ENCODE results near the gene KRT26. TPM values are rescaled to one million over a fixed set of nuclear protein-coding genes. Genes with fewer than 3 reads are reported as not detected.

Gene KRT26
- total and polyA plus RNA-seq, 2 of the 8 experiments (the other 6 are each of a cell fraction or from before 2014, with no cell fraction given): not detected

DNA sequence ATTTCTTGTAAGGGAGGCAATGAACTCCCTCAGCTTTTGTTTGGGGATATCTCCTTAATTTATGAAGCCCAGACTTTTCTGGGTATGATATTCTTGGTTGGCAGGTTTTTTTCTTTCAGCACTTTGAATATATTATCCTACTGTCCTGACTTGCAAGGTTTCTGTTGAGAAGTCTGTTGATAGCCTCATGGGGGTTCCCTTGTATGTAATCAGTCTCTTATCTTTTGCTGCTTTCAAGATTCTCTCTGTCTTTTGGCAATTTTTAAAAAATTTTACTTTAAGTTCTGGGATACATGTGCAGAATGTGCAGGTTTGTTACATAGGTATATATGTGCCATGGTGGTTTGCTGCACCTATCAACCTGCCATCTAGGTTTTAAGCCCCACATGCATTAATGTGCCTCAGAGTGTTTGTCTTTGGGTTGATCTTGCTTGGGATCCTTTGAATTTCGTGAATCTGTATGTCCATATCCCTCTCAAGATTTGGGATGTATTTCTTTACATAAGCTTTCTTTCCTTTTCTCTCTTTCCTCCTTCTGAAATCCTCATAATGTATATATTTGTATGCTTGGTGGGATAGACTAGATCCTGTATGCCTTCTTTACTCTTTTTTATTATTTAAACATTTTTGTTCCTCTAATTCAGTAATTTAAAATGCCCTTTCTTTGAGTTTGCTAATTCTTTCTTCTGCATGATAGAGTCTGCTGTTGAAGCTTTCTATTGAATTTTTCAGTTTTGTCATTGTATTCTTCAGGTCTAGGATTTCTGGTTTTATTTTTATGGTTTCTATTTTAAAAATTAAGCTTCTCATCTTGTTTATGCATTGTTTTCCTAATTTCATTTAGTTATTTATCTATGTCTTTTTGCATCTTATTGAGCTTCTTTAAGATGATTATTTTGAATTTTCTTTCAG is 11.6 kb downstream of the KRT26 start:
- Histone ChIP-seq H3K18ac (ENCODE audit: extremely low read depth, low read length) (no peak overlapping the region), H3K4ac (replicated peaks; ENCODE audit: insufficient read length, low read depth, low read length) (no peak overlapping the region), H3K56ac (replicated peaks; ENCODE audit: insufficient read length, low read depth, low read length) (no peak overlapping the region), H4K5ac (ENCODE audit: insufficient read length, low read depth, low read length) (no peak overlapping the region), H4K8ac (ENCODE audit: extremely low read depth, insufficient read depth, low read length) (no peak overlapping the region), H2BK20ac (ENCODE audit: low read length) (no peak overlapping the region), H3K4me1 (replicated peaks in 1 of 4; ENCODE audit: control insufficient read depth in 3 of 4, insufficient read depth in 4 of 4, low read length in 3 of 4) (no peaks in the 10 kb centered on the region), H3K23me2 (ENCODE audit: low read depth, low read length) (no peaks in the 10 kb centered on the region), H3K23ac (ENCODE audit: insufficient read length) (no peak overlapping the region), H3K4me3 (ENCODE audit: extremely low read depth in 1 of 4, insufficient read depth in 2 of 4, low read depth in 3 of 4, low read length in 4 of 4) (no peak overlapping the region), H2BK15ac (ENCODE audit: low read length) (no peak overlapping the region), H2BK12ac (ENCODE audit: low read depth, low read length) (no peak overlapping the region), H2AK5ac (ENCODE audit: low read depth, low read length) (no peak overlapping the region), H3K79me1 (ENCODE audit: low read depth, low read length) (no peaks in the 10 kb centered on the region), H3K36me3 (ENCODE audit: control insufficient read depth in 2 of 4, insufficient read depth in 4 of 4, low read length in 3 of 4) (no peaks in the 10 kb centered on the region), H3K27me3 (replicated peaks in 1 of 4; ENCODE audit: control insufficient read depth in 3 of 4, extremely low read depth in 1 of 4, insufficient read depth in 3 of 4, low read length in 3 of 4) (no peaks in the 10 kb centered on the region), H4K91ac (replicated peaks; ENCODE audit: insufficient read length, low read length) (no peak overlapping the region), H2BK5ac (ENCODE audit: low read depth, low read length) (no peak overlapping the region), H3K9ac (replicated peaks in 1 of 4; ENCODE audit: extremely low read depth in 1 of 4, low read depth in 3 of 4, low read length in 3 of 4) (no peak overlapping the region), H3K9me3 (ENCODE audit: insufficient read depth in 2 of 2, low read depth in 1 of 2, low read length in 1 of 2) (peaks cover 17 to 31% of the 10 kb centered on the region in 2 experiments), H4K20me1 (replicated peaks in 1 of 2; ENCODE audit: control insufficient read depth in 1 of 2, insufficient read depth in 2 of 2, low read length in 2 of 2) (no peaks in the 10 kb centered on the region), H3K4me2 (ENCODE audit: insufficient read depth in 1 of 2, low read depth in 2 of 2, low read length in 2 of 2) (no peak overlapping the region), H2BK120ac (replicated peaks; ENCODE audit: low read depth, low read length) (no peak overlapping the region), H3K27ac (ENCODE audit: low read depth, low read length) (no peak overlapping the region), H3K14ac (ENCODE audit: insufficient read length) (no peak overlapping the region), H3K79me2 (ENCODE audit: control insufficient read depth in 1 of 2, insufficient read depth in 2 of 2, low read length in 2 of 2) (no peaks in the 10 kb centered on the region), H2AFZ (ENCODE audit: low read length) (no peak overlapping the region)
- no peak for FAIRE-seq
- 82% methylated on average over 1 of the region's 1 CpG; no CpG with 5 or more reads in 1 of the 2 experiments for WGBS, 2 experiments (ENCODE audit: extremely low coverage in 1 of 2, insufficient coverage in 1 of 2, insufficient read length in 1 of 2, insufficient replicate concordance in 2 of 2, low coverage in 1 of 2, low lambda C conversion rate in 2 of 2, missing lambda C conversion rate in 1 of 2)
- POLR2A ChIA-PET (ENCODE audit: partially characterized antibody): interaction anchor here (0.6 kb wide), 1 partner anchor 15 kb away, joined by 3 read pairs; no protein-coding TSS in a partner anchor
- no peak for DNase-seq (ENCODE audit: low read depth in 1 of 2, low spot score in 2 of 2)
- CTCF ChIA-PET (ENCODE audit: partially characterized antibody): no interaction called here
- no peak for TF ChIP-seq CHD2 (IDR thresholded peaks at IDR 0.05; ENCODE audit: low read length)
- no peak for TF ChIP-seq CBX5 (IDR thresholded peaks at IDR 0.05; ENCODE audit: low read depth, low read length)
- no peak for TF ChIP-seq TCF12 (IDR thresholded peaks at IDR 0.05; ENCODE audit: low read depth, low read length)
- TF ChIP-seq CEBPB (IDR thresholded peaks at IDR 0.05; ENCODE audit: low read depth, low read length): no peak
- TF ChIP-seq CBX8 (IDR thresholded peaks at IDR 0.05; ENCODE audit: borderline replicate concordance, low read depth, low read length): no peak
- TF ChIP-seq TBP (IDR thresholded peaks at IDR 0.05; ENCODE audit: low read depth, low read length): no peak
- TF ChIP-seq SP4 (IDR thresholded peaks at IDR 0.05; ENCODE audit: low read length): no peak
- TF ChIP-seq, protein P1, sequence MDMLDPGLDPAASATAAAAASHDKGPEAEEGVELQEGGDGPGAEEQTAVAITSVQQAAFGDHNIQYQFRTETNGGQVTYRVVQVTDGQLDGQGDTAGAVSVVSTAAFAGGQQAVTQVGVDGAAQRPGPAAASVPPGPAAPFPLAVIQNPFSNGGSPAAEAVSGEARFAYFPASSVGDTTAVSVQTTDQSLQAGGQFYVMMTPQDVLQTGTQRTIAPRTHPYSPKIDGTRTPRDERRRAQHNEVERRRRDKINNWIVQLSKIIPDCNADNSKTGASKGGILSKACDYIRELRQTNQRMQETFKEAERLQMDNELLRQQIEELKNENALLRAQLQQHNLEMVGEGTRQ (IDR thresholded peaks at IDR 0.05; ENCODE audit: low read length): no peak
- no peak for TF ChIP-seq CREB1 (IDR thresholded peaks at IDR 0.05)
- no peak for TF ChIP-seq BCL11A (IDR thresholded peaks at IDR 0.05; ENCODE audit: low read depth in 2 of 2, low read length in 2 of 2)
- no peak for TF ChIP-seq RBBP5 (IDR thresholded peaks at IDR 0.05; ENCODE audit: borderline replicate concordance, low read depth, low read length)
- no peak for TF ChIP-seq E2F6 (IDR thresholded peaks at IDR 0.05)
